GM23248 (cell line): ENCODE measurements around the gene PPFIA3. TPM values are rescaled to one million over a fixed set of nuclear protein-coding genes. Genes with fewer than 3 reads are reported as not detected.

Experiments
- DNase-seq: peaks from one replicate; pipeline ENCODE4 v3.0.0-alpha.2; 2015
- H2AFZ ChIP-seq: fragments of 200-600 bp; sonication (generic); 2 replicates; pipeline ENCODE4 v1.6.1; 2016; ENCODE audit warnings: antibody characterized with exemption
- H3F3A ChIP-seq: fragments of 200-600 bp; sonication (generic); 2 replicates; pipeline ENCODE4 v1.6.1; 2016; ENCODE audit warnings: mild to moderate bottlenecking, antibody characterized with exemption, mixed run types; ENCODE audit not compliant: insufficient read depth
- H3K27ac ChIP-seq: fragments of 200-600 bp; sonication (generic); 2 replicates; pipeline ENCODE4 v1.5.1; 2016; ENCODE audit warnings: mild to moderate bottlenecking
- H3K27me3 ChIP-seq: fragments of 200-600 bp; sonication (generic); replicated peaks from 2 replicates; pipeline ENCODE4 v1.6.1; 2016; ENCODE audit warnings: mild to moderate bottlenecking; ENCODE audit not compliant: insufficient read depth
- H3K36me3 ChIP-seq: fragments of 200-600 bp; sonication (generic); 2 replicates; pipeline ENCODE4 v1.6.1; 2016; ENCODE audit warnings: low read depth, mild to moderate bottlenecking
- H3K4me1 ChIP-seq: fragments of 200-600 bp; sonication (generic); 2 replicates; pipeline ENCODE4 v1.6.1; 2016; ENCODE audit warnings: mild to moderate bottlenecking; ENCODE audit not compliant: insufficient read depth
- H3K4me2 ChIP-seq: fragments of 200-600 bp; sonication (generic); one replicate; pipeline ENCODE4 v1.6.1; 2016; ENCODE audit warnings: mild to moderate bottlenecking; ENCODE audit not compliant: unreplicated experiment
- H3K4me3 ChIP-seq: fragments of 200-600 bp; sonication (generic); 2 replicates; pipeline ENCODE4 v1.5.1; 2016; ENCODE audit warnings: mild to moderate bottlenecking
- H3K79me2 ChIP-seq: fragments of 200-600 bp; sonication (generic); 2 replicates; pipeline ENCODE4 v1.6.1; 2016; ENCODE audit warnings: mild to moderate bottlenecking; ENCODE audit not compliant: insufficient read depth
- H3K9ac ChIP-seq: fragments of 200-600 bp; sonication (generic); 2 replicates; pipeline ENCODE4 v1.6.1; 2016; ENCODE audit warnings: mild to moderate bottlenecking
- H3K9me2 ChIP-seq: fragments of 200-600 bp; sonication (generic); 2 replicates; pipeline ENCODE4 v1.6.1; 2016; ENCODE audit warnings: mixed run types, mild to moderate bottlenecking, moderate library complexity; ENCODE audit not compliant: insufficient read depth
- H3K9me3 ChIP-seq: fragments of 200-600 bp; sonication (generic); one replicate; pipeline ENCODE4 v1.6.1; 2017; ENCODE audit warnings: low read depth
- H4K20me1 ChIP-seq: fragments of 200-600 bp; sonication (generic); 2 replicates; pipeline ENCODE4 v1.6.0; 2016; ENCODE audit not compliant: insufficient read depth
- EZH2 ChIP-seq: fragments of 200-600 bp; sonication (generic); IDR thresholded peaks from 2 replicates; pipeline ENCODE4 v1.6.1; 2018; ENCODE audit warnings: antibody characterized with exemption, mild to moderate bottlenecking; ENCODE audit not compliant: insufficient read depth, poor library complexity, severe bottlenecking
- EZH2phosphoT487 ChIP-seq: fragments of 200-600 bp; sonication (generic); IDR thresholded peaks from 2 replicates; pipeline ENCODE4 v1.6.1; 2018; ENCODE audit warnings: antibody characterized with exemption, moderate library complexity, mild to moderate bottlenecking, low read depth; ENCODE audit not compliant: insufficient read depth
- WGBS, 2 experiments: methylation state at CpG; one replicate each; pipeline ENCODE4 v1.1.6; 2015 to 2017; ENCODE audit warnings: low lambda C conversion rate in 2 of 2, low coverage in 1 of 2; ENCODE audit errors: missing lambda C conversion rate in 2 of 2; 5-methylcytosine and 5-hydroxymethylcytosine counted together
- in situ Hi-C: fragments of 300-500 bp; cut with MboI; formaldehyde crosslinking; loops from 2 replicates; pipeline ENCODE4 v1.15.0; 2020
- polyA plus RNA-seq: library from polyadenylated mRNA; unstranded; fragments of >200 nt; fragmentation: Nextera tagmentation; extraction: Ambion mirVana; gene quantifications from 2 replicates; pipeline ENCODE4 v1.2.1, GENCODE V29; 2016
- total RNA-seq: library from RNA; depleted of rRNA; stranded (reverse); fragments of >200 nt; shearing (Covaris generic); gene quantifications from 2 replicates; pipeline ENCODE4 v1.2.3, GENCODE V29; 2014

PPFIA3 gene
- total and polyA plus RNA-seq, 2 experiments from 2014 or later, result 1.2 to 2.4 TPM

DNA sequence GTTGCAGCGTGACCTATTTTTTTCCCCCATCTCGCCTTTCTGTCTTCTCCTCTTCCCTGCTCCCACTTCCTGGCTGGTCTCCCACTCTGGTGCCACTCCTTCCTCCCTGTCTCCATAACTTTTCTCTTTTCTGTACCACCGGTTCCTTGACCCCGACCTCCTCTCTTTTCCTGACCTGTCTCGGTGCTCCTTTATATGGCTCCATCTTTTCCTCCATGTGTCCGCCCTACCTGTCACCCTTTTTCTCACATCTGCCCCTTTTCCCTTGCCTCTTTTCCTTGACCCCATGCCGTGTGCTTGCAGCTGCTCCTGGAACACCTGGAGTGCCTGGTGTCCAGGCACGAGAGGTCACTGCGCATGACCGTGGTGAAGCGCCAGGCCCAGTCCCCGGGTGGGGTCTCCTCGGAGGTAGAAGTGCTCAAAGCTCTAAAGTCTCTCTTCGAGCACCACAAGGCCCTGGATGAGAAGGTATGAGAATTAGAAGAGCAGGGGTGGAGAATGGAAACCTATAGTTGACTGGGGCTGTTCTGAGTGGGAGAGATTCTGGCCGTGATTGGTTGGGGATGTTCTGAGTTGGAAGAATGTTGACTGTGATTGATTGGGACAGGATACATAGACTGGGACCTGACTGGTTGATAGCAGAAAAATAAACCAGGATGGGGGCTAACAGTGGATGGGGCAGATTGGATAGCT, 9.3 kb downstream of the PPFIA3 start:
- WGBS, 2 experiments, result 62 to 77% methylated on average over 14 to 15 of the region's 15 CpGs
- no peaks in the 10 kb centered on the region for H3K4me1 ChIP-seq
- H3F3A ChIP-seq, result 0 out of 2 replicates have a peak, but pooled peaks cover 4% of the 10 kb centered on the region
- no peak for TF ChIP-seq EZH2phosphoT487
- TF ChIP-seq EZH2, result no peak
- no peaks in the 10 kb centered on the region for H4K20me1 ChIP-seq
- H3K4me2 ChIP-seq, result peak overlapping the region; percentile 48
- no peaks in the 10 kb centered on the region for H3K79me2 ChIP-seq
- no peaks in the 10 kb centered on the region for H3K9me2 ChIP-seq
- no peak overlapping the region for H3K9ac ChIP-seq
- H2AFZ ChIP-seq, result peak overlapping the region; percentile 69
- in situ Hi-C loops, result no loop called here
- H3K27me3 ChIP-seq, result no peaks in the 10 kb centered on the region; the same call in 1 of the 2 replicates
- H3K9me3 ChIP-seq, result no peaks in the 10 kb centered on the region
- H3K4me3 ChIP-seq, result peak overlapping the region; percentile 64
- DNase-seq, result no peak
- H3K36me3 ChIP-seq, result no peaks in the 10 kb centered on the region
- no peak overlapping the region for H3K27ac ChIP-seq

DNA sequence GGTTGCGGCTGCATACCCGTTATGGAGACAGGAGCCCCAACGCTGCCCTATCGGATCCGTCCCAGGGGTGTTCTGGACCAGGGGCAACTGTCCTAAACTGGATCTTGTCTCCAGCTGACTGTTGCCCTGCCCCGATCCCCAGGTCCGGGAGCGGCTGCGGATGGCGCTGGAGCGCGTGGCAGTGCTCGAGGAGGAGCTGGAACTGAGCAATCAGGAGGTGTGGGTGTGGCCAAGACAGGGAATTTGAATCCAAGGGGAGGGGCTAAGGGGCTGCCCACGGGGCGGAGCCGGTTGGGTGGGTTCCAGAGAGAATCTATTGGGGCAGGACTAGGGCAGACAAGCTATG, 9.9 kb downstream of the PPFIA3 start:
- TF ChIP-seq EZH2, result no peak
- no peak for TF ChIP-seq EZH2phosphoT487
- H3K79me2 ChIP-seq, result no peaks in the 10 kb centered on the region
- H3K9me3 ChIP-seq, result no peaks in the 10 kb centered on the region
- no peak for DNase-seq
- no peaks in the 10 kb centered on the region for H3K9me2 ChIP-seq
- no peak overlapping the region for H3K27ac ChIP-seq
- H3K4me2 ChIP-seq, result no peak overlapping the region
- H3F3A ChIP-seq, result 0 out of 2 replicates have a peak, but pooled peaks cover 4% of the 10 kb centered on the region
- H3K9ac ChIP-seq, result no peak overlapping the region
- no peaks in the 10 kb centered on the region for H4K20me1 ChIP-seq
- H3K27me3 ChIP-seq, result no peaks in the 10 kb centered on the region; the same call in 1 of the 2 replicates
- H3K4me1 ChIP-seq, result no peaks in the 10 kb centered on the region
- in situ Hi-C loops, result no loop called here
- H3K4me3 ChIP-seq, result no peak overlapping the region
- H3K36me3 ChIP-seq, result no peaks in the 10 kb centered on the region
- WGBS, 2 experiments, result 65 to 75% methylated on average over 13 to 16 of the region's 16 CpGs
- no peak overlapping the region for H2AFZ ChIP-seq

DNA sequence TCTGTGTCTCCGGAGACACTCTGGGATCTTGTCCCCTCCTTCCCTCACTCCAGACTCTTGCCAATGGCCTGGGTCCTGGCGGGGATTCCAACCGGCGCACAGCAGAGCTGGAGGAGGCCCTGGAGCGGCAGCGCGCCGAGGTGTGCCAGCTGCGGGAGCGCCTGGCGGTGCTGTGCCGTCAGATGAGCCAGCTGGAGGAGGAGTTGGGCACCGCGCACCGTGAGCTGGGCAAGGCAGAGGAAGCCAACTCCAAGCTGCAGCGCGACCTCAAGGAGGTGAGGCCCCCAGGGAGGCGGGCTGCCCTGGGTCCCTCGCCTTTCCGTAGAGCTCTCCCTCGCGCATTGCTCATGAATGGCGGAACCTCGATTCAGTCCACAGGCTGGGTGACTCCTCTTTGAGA, 11.0 kb downstream of the PPFIA3 start:
- Histone ChIP-seq H2AFZ (no peak overlapping the region), H3K36me3 (no peaks in the 10 kb centered on the region), H3K4me1 (no peaks in the 10 kb centered on the region), H3K4me2 (no peak overlapping the region), H3K9ac (no peak overlapping the region), H4K20me1 (no peaks in the 10 kb centered on the region), H3K9me2 (no peaks in the 10 kb centered on the region), H3K4me3 (no peak overlapping the region), H3K9me3 (no peaks in the 10 kb centered on the region), H3K79me2 (no peaks in the 10 kb centered on the region), H3K27me3 (no peaks in the 10 kb centered on the region; the same call in 1 of the 2 replicates), H3F3A (0 out of 2 replicates have a peak, but pooled peaks cover 4% of the 10 kb centered on the region), H3K27ac (no peak overlapping the region)
- no peak for TF ChIP-seq EZH2phosphoT487
- 91 to 92% methylated on average over 23 to 24 of the region's 24 CpGs for WGBS, 2 experiments
- in situ Hi-C loops, result no loop called here
- DNase-seq, result no peak

DNA sequence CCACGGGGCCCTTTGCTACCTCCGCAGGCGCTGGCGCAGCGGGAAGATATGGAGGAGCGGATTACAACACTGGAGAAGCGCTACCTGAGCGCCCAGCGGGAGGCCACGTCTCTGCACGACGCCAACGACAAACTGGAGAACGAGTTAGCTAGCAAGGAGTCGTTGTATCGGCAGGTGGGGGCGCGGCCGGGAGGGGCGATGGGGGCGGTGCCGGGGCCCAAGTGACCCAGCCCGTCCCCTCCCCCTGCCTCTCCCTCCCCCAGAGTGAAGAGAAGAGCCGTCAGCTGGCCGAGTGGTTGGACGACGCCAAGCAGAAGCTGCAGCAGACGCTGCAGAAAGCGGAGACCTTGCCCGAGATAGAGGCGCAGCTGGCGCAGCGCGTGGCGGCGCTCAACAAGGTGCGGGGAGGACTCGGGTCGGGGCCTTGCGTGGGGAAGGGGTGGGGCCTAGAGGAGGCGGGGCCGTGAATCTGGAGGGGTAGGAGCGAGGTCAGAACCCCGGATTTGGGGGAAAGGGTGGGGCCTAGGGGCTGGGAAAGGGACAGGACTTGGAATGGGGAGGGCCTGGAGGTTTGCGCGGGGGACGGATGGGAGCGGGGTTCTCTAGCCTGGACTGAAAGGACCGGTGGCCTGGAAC, 13.7 kb downstream of the PPFIA3 start:
- no peak overlapping the region for H3K4me2 ChIP-seq
- in situ Hi-C loops, result no loop called here

More for the DNA sequence above, 13.7 kb downstream of the PPFIA3 start:
- Histone ChIP-seq H3K9me3 (no peaks in the 10 kb centered on the region), H2AFZ (no peak overlapping the region), H3K27ac (no peak overlapping the region), H3K9ac (no peak overlapping the region), H3K4me1 (no peaks in the 10 kb centered on the region), H3F3A (0 out of 2 replicates have a peak, but pooled peaks cover 4% of the 10 kb centered on the region), H3K4me3 (no peak overlapping the region), H3K27me3 (no peaks in the 10 kb centered on the region), H4K20me1 (no peaks in the 10 kb centered on the region), H3K9me2 (no peaks in the 10 kb centered on the region), H3K79me2 (no peaks in the 10 kb centered on the region), H3K36me3 (no peaks in the 10 kb centered on the region)
- 54 to 76% methylated on average over 15 to 49 of the region's 49 CpGs for WGBS, 2 experiments
- no peak for DNase-seq
- TF ChIP-seq EZH2phosphoT487 (no peak), EZH2 (no peak)
